WTC11 (cell line): Measurements from ENCODE around the gene UBL7. TPM values are rescaled to one million over a fixed set of nuclear protein-coding genes. Genes with fewer than 3 reads are reported as not detected.
A peak's percentile ranks its signal among the peaks of the same experiment; 100 is the strongest.

ENCODE experiments used
- ATAC-seq: fragments of 200-7000 bp; cut with Tn5 transposase; 2 replicates; pipeline ENCODE4 v1.10.0; 2021; ENCODE audit warnings: mild to moderate bottlenecking, moderate library complexity
- CTCF ChIA-PET: fragments of 300-600 bp; sonication (Branson Sonifier 250); formaldehyde crosslinking; loops from one replicate; lab custom pipeline; 2021; ENCODE audit warnings: antibody characterized with exemption; lab: Charles Lee
- POLR2A ChIA-PET: fragments of 350-600 bp; sonication (Branson Sonifier 250); formaldehyde crosslinking; loops from one replicate; lab custom pipeline; 2021; ENCODE audit warnings: antibody characterized with exemption; lab: Charles Lee
- DNase-seq: peaks from one replicate; pipeline ENCODE4 v3.0.0; 2021; ENCODE audit warnings: low spot score
- H3K27ac Mint-ChIP-seq: 2 replicates; pipeline ENCODE4 v1.8.0; 2021; ENCODE audit warnings: mixed read lengths
- H3K27me3 Mint-ChIP-seq: 2 replicates; pipeline ENCODE4 v1.8.0; 2021; ENCODE audit warnings: low read depth, mild to moderate bottlenecking, moderate library complexity, mixed read lengths
- H3K36me3 Mint-ChIP-seq: 2 replicates; pipeline ENCODE4 v1.8.0; 2021; ENCODE audit warnings: mixed read lengths
- H3K4me1 Mint-ChIP-seq: 2 replicates; pipeline ENCODE4 v1.8.0; 2022; ENCODE audit warnings: mixed read lengths
- H3K4me3 Mint-ChIP-seq: 2 replicates; pipeline ENCODE4 v1.8.0; 2021; ENCODE audit warnings: mild to moderate bottlenecking, moderate library complexity, mixed read lengths
- H3K9me3 Mint-ChIP-seq: 2 replicates; pipeline ENCODE4 v1.8.0; 2021; ENCODE audit warnings: mixed read lengths
- ATF1 ChIP-seq: sonication (generic); formaldehyde crosslinking; IDR thresholded peaks from 2 replicates; pipeline ENCODE4 v1.8.1; 2023; ENCODE audit warnings: mild to moderate bottlenecking, moderate library complexity, missing genetic modification reagents
- CBFB ChIP-seq: sonication (generic); formaldehyde crosslinking; IDR thresholded peaks from 2 replicates; pipeline ENCODE4 v1.8.1; 2022; ENCODE audit warnings: mild to moderate bottlenecking, low read depth, missing genetic modification reagents
- E2F1 ChIP-seq: sonication (generic); formaldehyde crosslinking; IDR thresholded peaks from 2 replicates; pipeline ENCODE4 v1.8.0; 2022; ENCODE audit warnings: mild to moderate bottlenecking, missing genetic modification reagents
- ERG ChIP-seq: fragments of 250-450 bp; sonication (Bioruptor Pico); IDR thresholded peaks from 2 replicates; pipeline ENCODE4 v1.8.0; 2021; ENCODE audit warnings: mild to moderate bottlenecking
- FOXP1 ChIP-seq: sonication (generic); formaldehyde crosslinking; IDR thresholded peaks from 2 replicates; pipeline ENCODE4 v1.8.0; 2022; ENCODE audit warnings: missing genetic modification reagents, mild to moderate bottlenecking, moderate library complexity, borderline replicate concordance
- GRHL2 ChIP-seq: fragments of 250-450 bp; sonication (Bioruptor Pico); IDR thresholded peaks from 2 replicates; pipeline ENCODE4 v1.8.0; 2022; ENCODE audit warnings: mild to moderate bottlenecking, moderate library complexity; ENCODE audit not compliant: insufficient replicate concordance, severe bottlenecking
- HMGXB4 ChIP-seq: sonication (generic); formaldehyde crosslinking; IDR thresholded peaks from 2 replicates; pipeline ENCODE4 v1.8.1; 2023; ENCODE audit warnings: mild to moderate bottlenecking, moderate library complexity, missing genetic modification reagents
- IRF2 ChIP-seq: sonication (generic); formaldehyde crosslinking; IDR thresholded peaks from 2 replicates; pipeline ENCODE4 v1.8.0; 2022; ENCODE audit warnings: low read depth, missing genetic modification reagents, borderline replicate concordance
- JAZF1 ChIP-seq: fragments of 250-450 bp; sonication (Bioruptor Pico); IDR thresholded peaks from 2 replicates; pipeline ENCODE4 v1.9.0; 2021; ENCODE audit warnings: moderate library complexity, mild to moderate bottlenecking, inconsistent platforms
- JUN ChIP-seq: sonication (generic); formaldehyde crosslinking; IDR thresholded peaks from 2 replicates; pipeline ENCODE4 v1.8.0; 2023; ENCODE audit warnings: mild to moderate bottlenecking, missing genetic modification reagents
- MXD4 ChIP-seq: fragments of 250-450 bp; sonication (Bioruptor Pico); IDR thresholded peaks from 2 replicates; pipeline ENCODE4 v1.8.0; 2021; ENCODE audit warnings: mild to moderate bottlenecking, moderate library complexity, borderline replicate concordance
- RORB ChIP-seq: fragments of 250-450 bp; sonication (Bioruptor Pico); IDR thresholded peaks from 2 replicates; pipeline ENCODE4 v1.9.0; 2021; ENCODE audit warnings: mild to moderate bottlenecking
- SOX15 ChIP-seq: fragments of 250-450 bp; sonication (Bioruptor Pico); IDR thresholded peaks from 2 replicates; pipeline ENCODE4 v1.9.0; 2021; ENCODE audit warnings: mild to moderate bottlenecking
- STAT6 ChIP-seq: sonication (generic); formaldehyde crosslinking; conservative IDR thresholded peaks from 2 replicates; pipeline ENCODE4 v1.8.1; 2023; ENCODE audit warnings: mild to moderate bottlenecking, low read depth, missing genetic modification reagents, moderate library complexity
- TCF7 ChIP-seq: sonication (generic); formaldehyde crosslinking; IDR thresholded peaks from 2 replicates; pipeline ENCODE4 v1.8.0; 2022; ENCODE audit warnings: mild to moderate bottlenecking, low read depth, missing genetic modification reagents, moderate library complexity
- USF2 ChIP-seq: sonication (generic); formaldehyde crosslinking; IDR thresholded peaks from 2 replicates; pipeline ENCODE4 v1.8.1; 2023; ENCODE audit warnings: mild to moderate bottlenecking, missing genetic modification reagents, moderate library complexity
- ZMAT4 ChIP-seq: fragments of 250-450 bp; sonication (Bioruptor Pico); IDR thresholded peaks from 2 replicates; pipeline ENCODE4 v1.9.0; 2021; ENCODE audit warnings: mild to moderate bottlenecking
- ZNF232 ChIP-seq: sonication (generic); formaldehyde crosslinking; IDR thresholded peaks from 2 replicates; pipeline ENCODE4 v1.8.0; 2022; ENCODE audit warnings: mild to moderate bottlenecking, missing genetic modification reagents
- ZNF263 ChIP-seq: sonication (generic); formaldehyde crosslinking; IDR thresholded peaks from 2 replicates; pipeline ENCODE4 v1.8.1; 2022; ENCODE audit warnings: low read depth, mild to moderate bottlenecking, moderate library complexity, missing genetic modification reagents
- total RNA-seq: library from RNA; stranded (reverse); gene quantifications from 3 replicates; pipeline ENCODE4 v1.2.3, GENCODE V29; 2021

The UBL7 gene
- total RNA-seq, 1 experiment from 2014 or later: 70.1 TPM

GRCh38 chr15:74422652-74423430 is 38.1 kb downstream of the UBL7 start (continued):
- TF ChIP-seq IRF2: no peak
- TF ChIP-seq TCF7 (CRISPR knock-in tag): no peak
- TF ChIP-seq ZNF263 (CRISPR knock-in tag): no peak
- TF ChIP-seq, all 79 proteins: peak for 0

- Mint-ChIP-seq H3K27ac (no peak overlapping the region), H3K4me1 (peaks cover 37% of the 10 kb centered on the region), H3K36me3 (no peaks in the 10 kb centered on the region), H3K9me3 (no peaks in the 10 kb centered on the region), H3K4me3 (no peak overlapping the region), H3K27me3 (no peaks in the 10 kb centered on the region)
- DNase-seq (no peak), ATAC-seq (no peak)
- POLR2A ChIA-PET: no interaction called here
- CTCF ChIA-PET: interaction anchor here (1.3 to 2.2 kb wide), 4 partner anchors 16 to 48 kb away, joined by 3 to 11 read pairs (median 6); no protein-coding TSS in a partner anchor
- TF ChIP-seq GRHL2 (CRISPR knock-in tag) (no peak), JAZF1 (CRISPR knock-in tag) (no peak), HMGXB4 (CRISPR knock-in tag) (no peak), CBFB (CRISPR knock-in tag) (no peak), ERG (CRISPR knock-in tag) (no peak), ZNF232 (CRISPR knock-in tag) (no peak), ZMAT4 (CRISPR knock-in tag) (no peak), STAT6 (CRISPR knock-in tag) (no peak)
Observed at GRCh38 chr15:74422265-74422651, 38.7 kb downstream of the UBL7 start.

- Mint-ChIP-seq H3K4me3 (no peak overlapping the region), H3K9me3 (no peaks in the 10 kb centered on the region), H3K27ac (peak overlapping the region; percentile 63), H3K27me3 (no peaks in the 10 kb centered on the region), H3K36me3 (no peaks in the 10 kb centered on the region), H3K4me1 (peaks cover 37% of the 10 kb centered on the region)
- ChIA-PET CTCF (interaction anchor here (1.1 to 1.3 kb wide), 3 partner anchors 17 to 39 kb away, joined by 3 to 4 read pairs (median 3); no protein-coding TSS in a partner anchor), POLR2A (no interaction called here)
- ATAC-seq: no peak
- no peak for DNase-seq
- TF ChIP-seq ATF1 (no peak), FOXP1 (no peak), ERG (CRISPR knock-in tag) (no peak), USF2 (CRISPR knock-in tag) (no peak), RORB (CRISPR knock-in tag) (no peak), E2F1 (no peak), MXD4 (CRISPR knock-in tag) (no peak), JUN (no peak), SOX15 (CRISPR knock-in tag) (no peak)
Observed at GRCh38 chr15:74421302-74422245, 39.4 kb downstream of the UBL7 start.
